H1 (cell line): ENCODE data around the gene CCDC18. TPM values are rescaled to one million over a fixed set of nuclear protein-coding genes. Genes with fewer than 3 reads are reported as not detected.

ENCODE experiments used
- CBX8 ChIP-seq: fragments of 300-800, 300-1000 bp; sonication (generic); IDR thresholded peaks from 2 replicates; pipeline ENCODE4 v1.7.1; 2016; ENCODE audit warnings: low read depth, low read length, borderline replicate concordance
- USF2 ChIP-seq: IDR thresholded peaks from 2 replicates; pipeline ENCODE4 v1.6.1; 2011; ENCODE audit warnings: low read length, improper control_type of control experiment
- polyA plus RNA-seq, 7 experiments: library from polyadenylated mRNA; depleted of rRNA in 3 of 7; stranded (reverse) in 5 of 7; unstranded in 2 of 7; fragments of >200 nt in 5 of 7; fragments of 200-250 nt in 2 of 7; gene quantifications; 1 replicate in 5 of 7; 2 replicates in 1 of 7; 4 replicates in 1 of 7; pipeline versions ENCODE4 v1.2.1 to v1.2.3, GENCODE V29; 2011 to 2013; ENCODE audit warnings: missing spikeins in 2 of 7, mixed read lengths in 2 of 7
- total RNA-seq: library from RNA; stranded (reverse); fragmentation: NEBNext Ultra II Directional; extraction: Animal tissue kit (Norgen Biotek cat#: 25700); gene quantifications from 2 replicates; pipeline ENCODE4 v1.2.1, GENCODE V29; 2021

Gene CCDC18
- total and polyA plus RNA-seq, 2 of the 8 experiments (the other 6 are each of a cell fraction or from before 2014, with no cell fraction given): 3.0 to 21.2 TPM

GRCh38 chr1:93152835-93153234, 27.7 kb upstream of the CCDC18 start (continued):
- TF ChIP-seq USF2 (no peak), CBX8 (no peak)
